GM18508 (cell line): ENCODE results near the gene UBR3.
"Not testable (repeated sequence)": the region's sequence is repeated elsewhere in the genome, so short reads cannot be mapped to it uniquely, and the experiment has no call there.

ENCODE experiments used
- ATAC-seq: cut with Tn5 transposase; IDR thresholded peaks from one replicate; pipeline ENCODE4 v1.9.1; 2021; ENCODE audit warnings: moderate number of reproducible peaks; ENCODE audit not compliant: insufficient read depth, unreplicated experiment

UBR3 gene

GRCh38 chr2:169860149-169860548 is 32.9 kb downstream of the UBR3 start:
- ATAC-seq = no peak

- no peak for ATAC-seq
These were observed 35.6 kb downstream of the UBR3 start for GRCh38 chr2:169862816-169863215.

GRCh38 chr2:169865492-169865891 is 38.2 kb downstream of the UBR3 start:
- no peak for ATAC-seq

- ATAC-seq = not testable (repeated sequence)
These were observed 39.0 kb downstream of the UBR3 start for GRCh38 chr2:169866230-169866629.

- ATAC-seq = no peak
These were observed 40.3 kb downstream of the UBR3 start for GRCh38 chr2:169867579-169867978.

GRCh38 chr2:169868951-169869350 is 41.7 kb downstream of the UBR3 start:
- no peak for ATAC-seq

- not testable (repeated sequence) for ATAC-seq
These were observed 44.1 kb downstream of the UBR3 start for GRCh38 chr2:169871369-169871768.

- ATAC-seq = no peak
These were observed 44.7 kb downstream of the UBR3 start for GRCh38 chr2:169871994-169872393.

- no peak for ATAC-seq
These were observed 50.1 kb downstream of the UBR3 start for GRCh38 chr2:169877398-169877797.

GRCh38 chr2:169887120-169887519 is 59.9 kb downstream of the UBR3 start:
- ATAC-seq = no peak

- no peak for ATAC-seq
These were observed 64.5 kb downstream of the UBR3 start for GRCh38 chr2:169891593-169892298.

- ATAC-seq = no peak
These were observed 65.7 kb downstream of the UBR3 start for GRCh38 chr2:169892951-169893350.

- no peak for ATAC-seq
These were observed 68.2 kb downstream of the UBR3 start for GRCh38 chr2:169895294-169895985.

GRCh38 chr2:169897834-169898233 is 70.6 kb downstream of the UBR3 start:
- ATAC-seq = no peak

GRCh38 chr2:169900103-169900502 is 72.8 kb downstream of the UBR3 start:
- not testable (repeated sequence) for ATAC-seq

- no peak for ATAC-seq
These were observed 73.4 kb downstream of the UBR3 start for GRCh38 chr2:169900686-169901085.

- no peak for ATAC-seq
These were observed 79.5 kb downstream of the UBR3 start for GRCh38 chr2:169906731-169907130.

GRCh38 chr2:169909376-169909775 is 82.1 kb downstream of the UBR3 start:
- no peak for ATAC-seq

- ATAC-seq = no peak
These were observed 83.0 kb downstream of the UBR3 start for GRCh38 chr2:169910109-169910799.

- ATAC-seq = no peak
These were observed 83.9 kb downstream of the UBR3 start for GRCh38 chr2:169911119-169911518.

- ATAC-seq = no peak
These were observed 89.4 kb downstream of the UBR3 start for GRCh38 chr2:169916623-169917022.
